Neutrophil (primary cell): ENCODE results near the gene COMMD1.

Experiments
- H3K27ac ChIP-seq: fragments of 200-600 bp; sonication (generic); 2 replicates; pipeline ENCODE4 v1.5.1; 2016; ENCODE audit warnings: mild to moderate bottlenecking, moderate library complexity
- H3K27me3 ChIP-seq: fragments of 200-600 bp; sonication (generic); 2 replicates; pipeline ENCODE4 v1.6.0; 2016; ENCODE audit warnings: mild to moderate bottlenecking
- H3K36me3 ChIP-seq: fragments of 200-600 bp; sonication (generic); 2 replicates; pipeline ENCODE4 v1.5.1; 2017
- H3K4me1 ChIP-seq, 2 experiments: fragments of 200-600 bp in 1 of 2; sonication (generic) in 1 of 2; 1 replicate in 1 of 2; 2 replicates in 1 of 2; pipeline versions ENCODE4 v1.5.1 to v1.6.1; 2013 to 2016; ENCODE audit warnings: low read depth in 1 of 2, low read length in 1 of 2, mild to moderate bottlenecking in 1 of 2, moderate library complexity in 1 of 2; ENCODE audit not compliant: control insufficient read depth in 1 of 2, insufficient read depth in 1 of 2
- H3K4me3 ChIP-seq, 2 experiments: fragments of 200-600 bp in 1 of 2; sonication (generic) in 1 of 2; 1 replicate in 1 of 2; 2 replicates in 1 of 2; pipeline ENCODE4 v1.5.1; 2013 to 2016; ENCODE audit warnings: low read depth in 1 of 2, low read length in 1 of 2, mild to moderate bottlenecking in 1 of 2, moderate library complexity in 1 of 2
- H3K9me3 ChIP-seq: fragments of 200-600 bp; sonication (generic); 2 replicates; pipeline ENCODE4 v1.5.1; 2016
- TF ChIP-seq, protein P1 (sequence below): fragments of 200-600 bp; sonication (generic); IDR thresholded peaks from 2 replicates; pipeline ENCODE4 v1.5.1; 2016; ENCODE audit warnings: antibody characterized with exemption

The COMMD1 gene

DNA sequence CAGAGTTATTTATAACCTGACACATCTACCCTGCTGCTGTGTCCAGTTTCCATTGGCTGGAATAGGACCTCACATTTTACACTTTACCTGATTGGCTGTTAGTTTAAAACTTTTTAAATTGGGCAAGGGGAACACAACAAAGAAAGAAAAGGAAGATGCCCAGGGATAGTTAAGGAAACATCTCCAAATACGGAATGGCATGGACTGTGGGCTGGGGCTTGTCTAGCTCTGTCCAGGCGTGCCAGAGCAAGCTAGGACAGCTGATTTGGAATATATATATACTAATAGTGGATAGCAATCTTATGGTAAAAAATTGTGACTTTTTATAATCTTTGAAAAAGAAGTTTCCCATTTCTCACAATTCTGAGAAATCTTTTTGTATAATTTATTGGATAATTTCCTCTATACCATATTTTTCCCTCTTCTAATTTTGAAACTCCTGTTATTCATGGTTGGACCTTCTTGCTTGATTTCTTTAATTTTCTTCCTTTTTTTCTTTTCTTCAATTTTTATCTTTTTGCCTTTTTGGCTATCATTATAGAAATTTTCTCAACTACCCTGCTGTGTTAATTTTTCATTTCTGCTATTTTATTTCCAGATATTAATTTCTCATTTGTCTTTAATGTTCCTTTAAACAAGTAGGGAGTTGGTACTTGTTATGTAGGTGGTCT lies 55.9 kb downstream of the COMMD1 start:
- Histone ChIP-seq H3K4me1 (no peaks in the 10 kb centered on the region), H3K27ac (no peak overlapping the region), H3K36me3 (no peaks in the 10 kb centered on the region), H3K9me3 (no peaks in the 10 kb centered on the region), H3K4me3 (no peak overlapping the region), H3K27me3 (no peaks in the 10 kb centered on the region)
- TF ChIP-seq, protein P1, sequence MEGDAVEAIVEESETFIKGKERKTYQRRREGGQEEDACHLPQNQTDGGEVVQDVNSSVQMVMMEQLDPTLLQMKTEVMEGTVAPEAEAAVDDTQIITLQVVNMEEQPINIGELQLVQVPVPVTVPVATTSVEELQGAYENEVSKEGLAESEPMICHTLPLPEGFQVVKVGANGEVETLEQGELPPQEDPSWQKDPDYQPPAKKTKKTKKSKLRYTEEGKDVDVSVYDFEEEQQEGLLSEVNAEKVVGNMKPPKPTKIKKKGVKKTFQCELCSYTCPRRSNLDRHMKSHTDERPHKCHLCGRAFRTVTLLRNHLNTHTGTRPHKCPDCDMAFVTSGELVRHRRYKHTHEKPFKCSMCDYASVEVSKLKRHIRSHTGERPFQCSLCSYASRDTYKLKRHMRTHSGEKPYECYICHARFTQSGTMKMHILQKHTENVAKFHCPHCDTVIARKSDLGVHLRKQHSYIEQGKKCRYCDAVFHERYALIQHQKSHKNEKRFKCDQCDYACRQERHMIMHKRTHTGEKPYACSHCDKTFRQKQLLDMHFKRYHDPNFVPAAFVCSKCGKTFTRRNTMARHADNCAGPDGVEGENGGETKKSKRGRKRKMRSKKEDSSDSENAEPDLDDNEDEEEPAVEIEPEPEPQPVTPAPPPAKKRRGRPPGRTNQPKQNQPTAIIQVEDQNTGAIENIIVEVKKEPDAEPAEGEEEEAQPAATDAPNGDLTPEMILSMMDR, result no peak

DNA sequence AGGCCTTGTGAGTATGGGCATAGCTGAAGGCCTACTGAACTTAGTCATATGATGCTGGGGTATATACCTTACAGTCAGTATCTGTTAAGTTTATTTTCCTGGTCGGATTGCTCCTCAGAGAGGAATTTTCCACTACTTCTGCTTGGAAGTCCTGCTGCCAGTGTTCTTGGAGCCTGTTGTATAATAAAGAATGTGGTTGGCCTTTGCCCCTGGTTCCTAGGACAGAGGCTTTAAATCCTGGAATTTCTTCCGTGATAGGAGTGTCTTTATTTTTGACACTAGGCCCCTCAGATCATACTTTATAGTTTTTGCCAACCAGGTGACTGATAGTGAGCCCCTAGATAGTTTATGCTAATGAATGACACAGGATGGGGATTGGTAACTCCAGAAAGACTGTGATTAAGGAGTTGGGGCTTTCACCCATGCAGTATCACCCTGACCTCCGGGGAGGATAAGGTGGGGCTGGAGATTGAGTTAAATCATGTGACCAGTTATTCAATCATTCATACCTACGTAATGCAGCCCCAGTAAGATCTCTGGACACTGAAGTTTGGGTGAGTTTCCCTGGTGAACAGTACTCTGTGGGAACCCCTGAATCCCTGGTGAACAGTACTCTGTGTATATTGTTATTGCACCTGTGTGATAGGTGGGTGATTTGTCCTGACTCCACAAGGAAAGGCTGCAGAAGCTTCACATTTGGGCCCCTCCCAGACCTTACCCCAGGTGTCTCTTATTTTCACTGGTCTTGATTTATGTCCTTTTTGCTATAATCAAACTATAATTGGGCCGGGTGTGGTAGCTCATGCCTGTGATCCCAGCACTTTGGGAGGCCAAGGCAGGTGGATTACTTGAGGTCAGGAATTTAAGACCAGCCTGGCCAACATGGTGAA lies 56.9 kb downstream of the COMMD1 start:
- Histone ChIP-seq H3K36me3 (no peaks in the 10 kb centered on the region), H3K4me1 (no peaks in the 10 kb centered on the region), H3K27me3 (no peaks in the 10 kb centered on the region), H3K9me3 (no peaks in the 10 kb centered on the region), H3K4me3 (no peak overlapping the region), H3K27ac (no peak overlapping the region)
- TF ChIP-seq, protein P1, result no peak

DNA sequence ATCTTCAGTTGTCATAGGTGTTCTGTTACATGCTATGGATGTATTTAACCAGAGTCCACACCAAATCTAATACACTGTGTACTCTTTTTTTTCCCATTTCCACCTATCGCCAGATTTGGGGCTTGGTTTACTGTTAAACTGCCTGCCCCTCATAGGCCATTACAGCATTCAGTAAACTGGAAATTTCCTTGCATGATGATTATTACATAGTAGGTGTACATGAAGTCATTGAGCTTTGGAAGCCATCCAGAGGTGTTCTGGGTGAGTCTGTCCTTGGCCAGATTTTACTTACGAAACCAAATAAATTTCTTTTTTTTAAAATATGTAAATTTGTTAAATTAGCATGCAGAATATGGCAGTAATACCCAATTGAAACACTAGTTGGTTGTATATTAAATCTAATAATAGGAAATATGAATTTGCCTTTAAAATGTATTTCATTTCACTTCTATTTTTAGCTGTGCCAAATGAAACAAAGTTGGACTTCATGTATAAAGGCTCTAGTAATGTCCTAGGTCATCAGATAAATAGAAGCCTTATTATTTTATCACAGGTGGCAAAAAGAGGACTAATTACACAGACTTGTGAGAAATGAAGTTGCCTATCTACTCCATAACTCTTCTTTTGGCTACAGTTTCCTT lies 60.7 kb downstream of the COMMD1 start:
- TF ChIP-seq, protein P1, result no peak
- H3K36me3 ChIP-seq, result no peaks in the 10 kb centered on the region
- H3K4me3 ChIP-seq, result no peak overlapping the region
- no peak overlapping the region for H3K27ac ChIP-seq
- H3K27me3 ChIP-seq, result no peaks in the 10 kb centered on the region
- no peaks in the 10 kb centered on the region for H3K9me3 ChIP-seq
- no peaks in the 10 kb centered on the region for H3K4me1 ChIP-seq

DNA sequence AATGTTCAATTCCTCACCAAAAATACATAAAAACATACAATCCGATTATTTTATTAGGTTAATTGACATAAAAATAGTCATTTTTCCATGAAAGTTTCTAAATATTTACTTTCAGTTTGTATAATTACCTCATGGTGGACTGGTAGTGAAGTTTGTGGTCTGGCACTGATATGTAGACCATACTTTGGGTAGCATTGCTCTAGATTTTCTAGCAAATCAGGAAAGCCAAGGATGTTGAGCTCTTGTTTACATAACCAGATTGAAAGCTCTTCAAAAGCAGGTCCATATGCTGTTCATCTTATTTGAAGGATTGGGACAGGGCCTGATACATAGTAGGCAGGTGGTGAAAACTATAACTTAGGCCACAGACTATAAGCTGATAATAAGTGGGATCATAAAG lies 61.8 kb downstream of the COMMD1 start:
- Histone ChIP-seq H3K4me3 (no peak overlapping the region), H3K4me1 (no peaks in the 10 kb centered on the region), H3K36me3 (no peaks in the 10 kb centered on the region), H3K27me3 (no peaks in the 10 kb centered on the region), H3K27ac (no peak overlapping the region), H3K9me3 (no peaks in the 10 kb centered on the region)
- TF ChIP-seq, protein P1, result no peak

DNA sequence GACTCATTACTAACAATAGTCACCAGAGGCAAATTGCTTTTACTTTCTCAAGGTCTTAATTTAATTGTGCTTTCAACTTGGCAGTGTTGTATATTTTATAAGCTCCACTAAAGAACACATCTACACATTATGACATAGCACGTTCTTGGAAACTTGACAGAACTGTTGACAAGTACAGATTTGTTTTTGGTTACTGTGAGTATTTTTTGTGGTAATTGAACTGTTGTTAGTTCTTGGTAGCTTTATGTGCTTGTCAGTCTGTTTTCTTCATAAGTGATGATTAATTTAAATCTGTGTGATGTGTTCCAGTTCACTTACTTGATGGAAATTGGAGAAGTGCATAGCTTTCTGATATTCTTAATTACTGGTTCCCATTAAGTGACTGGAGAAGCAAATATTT lies 63.9 kb downstream of the COMMD1 start:
- TF ChIP-seq, protein P1, result no peak
- Histone ChIP-seq H3K27me3 (no peaks in the 10 kb centered on the region), H3K4me1 (no peaks in the 10 kb centered on the region), H3K9me3 (no peaks in the 10 kb centered on the region), H3K36me3 (no peaks in the 10 kb centered on the region), H3K27ac (no peak overlapping the region), H3K4me3 (no peak overlapping the region)
